AG10803 (cell line): ENCODE results near the gene RAPGEF5.

Experiments
- DNase-seq: peaks from one replicate; pipeline ENCODE4 v3.0.0; 2010; ENCODE audit warnings: low read depth
- H3K4me3 ChIP-seq: 2 replicates; pipeline ENCODE4 v1.5.1; 2011; ENCODE audit warnings: mild to moderate bottlenecking, low read length, control low read depth
- CTCF ChIP-seq: conservative IDR thresholded peaks from 2 replicates; pipeline ENCODE4 v1.5.1; 2011; ENCODE audit warnings: mild to moderate bottlenecking, low read length, control low read depth, inconsistent platforms

Gene RAPGEF5

GRCh38 chr7:22129819-22130580, 227.0 kb downstream of the RAPGEF5 start:
- TF ChIP-seq CTCF = no peak
- no peak overlapping the region for H3K4me3 ChIP-seq
- DNase-seq = no peak

DNA sequence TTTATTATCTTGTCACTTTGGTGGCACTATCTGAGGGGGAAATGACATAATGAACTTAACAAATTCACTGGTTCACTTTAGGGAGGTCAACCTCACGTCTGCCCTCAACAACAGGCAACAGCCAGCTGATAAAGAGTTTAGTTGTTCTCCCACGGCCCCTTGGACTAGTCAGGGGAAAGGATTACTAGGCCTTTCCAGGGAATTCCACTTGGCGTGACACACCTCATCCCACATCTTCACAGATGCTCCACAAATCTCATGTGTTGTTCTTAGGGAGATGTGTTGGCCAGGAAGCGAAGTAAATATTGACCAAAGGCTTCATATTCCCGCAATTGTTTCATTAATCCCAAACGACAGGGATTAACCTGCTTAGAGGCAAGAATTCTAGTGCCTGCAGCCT, 227.8 kb downstream of the RAPGEF5 start:
- TF ChIP-seq CTCF = no peak
- H3K4me3 ChIP-seq = no peak overlapping the region
- DNase-seq = no peak

DNA sequence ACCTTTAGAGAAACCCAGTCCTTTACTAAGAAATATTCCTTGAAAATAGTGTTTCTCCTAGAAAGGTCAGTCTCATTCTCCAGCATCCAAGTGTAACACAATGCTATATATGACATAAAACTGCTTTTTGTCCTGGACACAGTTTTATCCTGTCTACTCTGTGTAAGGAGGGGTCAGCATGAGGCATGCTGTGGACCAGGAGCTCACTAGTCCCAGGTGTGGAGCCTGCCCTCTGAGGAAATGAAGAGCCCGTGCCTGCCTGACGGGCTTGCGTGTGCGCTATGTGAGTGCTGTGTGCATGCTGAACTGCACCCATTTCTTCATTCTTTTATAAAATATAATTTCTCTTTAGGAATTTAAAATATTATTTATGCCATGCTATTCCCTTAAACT, 228.4 kb downstream of the RAPGEF5 start:
- no peak for DNase-seq
- H3K4me3 ChIP-seq = no peak overlapping the region
- TF ChIP-seq CTCF = no peak

DNA sequence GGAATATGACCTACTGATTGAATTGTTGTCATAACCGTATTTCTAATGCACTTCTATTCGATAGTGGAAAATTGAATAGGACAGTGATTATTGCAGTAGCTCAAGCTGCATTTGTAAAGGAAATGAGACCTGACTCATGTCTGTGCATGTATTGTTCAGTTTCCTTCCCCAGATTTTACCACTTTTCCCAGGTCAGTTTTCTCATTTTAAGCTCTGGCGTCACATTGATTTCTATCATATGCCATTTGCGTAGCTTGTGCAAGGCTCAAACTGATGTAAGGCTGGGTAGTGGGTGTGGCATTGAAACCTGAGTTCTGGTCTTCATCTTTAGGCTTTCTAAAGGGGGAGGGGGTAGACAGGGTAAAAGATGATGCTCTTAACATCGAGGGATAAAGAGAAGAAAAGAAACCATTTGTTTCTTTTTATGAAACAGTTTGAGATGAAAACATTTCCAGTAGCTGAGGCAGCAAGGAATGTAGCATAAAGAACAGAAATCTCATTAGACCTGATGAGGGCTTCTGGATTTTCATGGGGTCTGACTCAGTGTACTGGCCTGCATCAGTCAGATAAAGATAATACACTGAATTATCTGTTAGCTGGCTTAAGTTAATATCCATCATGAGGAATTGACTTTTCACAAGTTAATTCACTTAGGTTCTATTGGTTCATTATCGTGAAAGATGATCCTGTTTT, 229.0 kb downstream of the RAPGEF5 start:
- no peak for DNase-seq
- no peak for TF ChIP-seq CTCF
- H3K4me3 ChIP-seq = no peak overlapping the region

GRCh38 chr7:22125436-22125835, 231.5 kb downstream of the RAPGEF5 start:
- no peak for DNase-seq
- no peak for TF ChIP-seq CTCF
- no peak overlapping the region for H3K4me3 ChIP-seq

DNA sequence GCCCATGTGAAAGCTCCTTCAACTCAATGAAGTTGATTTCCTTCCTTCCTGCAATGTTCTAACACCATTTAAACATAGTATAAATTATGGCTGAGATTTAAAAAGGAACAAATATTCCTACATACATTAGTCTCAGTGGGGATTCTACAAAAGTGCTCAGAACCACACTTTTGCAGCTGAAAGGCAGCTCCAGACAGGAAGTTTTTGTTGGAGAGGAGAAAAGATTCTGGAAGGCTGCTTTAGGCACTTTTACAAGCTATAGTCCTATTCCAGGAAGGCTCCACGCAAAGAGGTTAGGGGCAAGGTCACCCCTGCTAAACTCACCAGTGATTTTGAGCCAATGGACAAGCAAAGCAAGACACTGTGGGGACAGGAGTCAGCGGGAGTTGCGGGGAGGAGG, 232.0 kb downstream of the RAPGEF5 start:
- DNase-seq = no peak
- no peak overlapping the region for H3K4me3 ChIP-seq
- no peak for TF ChIP-seq CTCF

GRCh38 chr7:22123139-22123538, 233.8 kb downstream of the RAPGEF5 start:
- H3K4me3 ChIP-seq = no peak overlapping the region
- no peak for TF ChIP-seq CTCF

More at GRCh38 chr7:22123139-22123538, 233.8 kb downstream of the RAPGEF5 start:
- no peak for DNase-seq
